C4-2B (cell line): ENCODE results near the gene TMEM145.

Experiments
- CTCF ChIP-seq: fragments of 450-650 bp; conservative IDR thresholded peaks from 2 replicates; pipeline ENCODE4 v1.5.1; 2017; ENCODE audit warnings: mild to moderate bottlenecking
- ZFX ChIP-seq: fragments of 450-650 bp; IDR thresholded peaks from 2 replicates; pipeline ENCODE4 v1.6.1; 2017

DNA sequence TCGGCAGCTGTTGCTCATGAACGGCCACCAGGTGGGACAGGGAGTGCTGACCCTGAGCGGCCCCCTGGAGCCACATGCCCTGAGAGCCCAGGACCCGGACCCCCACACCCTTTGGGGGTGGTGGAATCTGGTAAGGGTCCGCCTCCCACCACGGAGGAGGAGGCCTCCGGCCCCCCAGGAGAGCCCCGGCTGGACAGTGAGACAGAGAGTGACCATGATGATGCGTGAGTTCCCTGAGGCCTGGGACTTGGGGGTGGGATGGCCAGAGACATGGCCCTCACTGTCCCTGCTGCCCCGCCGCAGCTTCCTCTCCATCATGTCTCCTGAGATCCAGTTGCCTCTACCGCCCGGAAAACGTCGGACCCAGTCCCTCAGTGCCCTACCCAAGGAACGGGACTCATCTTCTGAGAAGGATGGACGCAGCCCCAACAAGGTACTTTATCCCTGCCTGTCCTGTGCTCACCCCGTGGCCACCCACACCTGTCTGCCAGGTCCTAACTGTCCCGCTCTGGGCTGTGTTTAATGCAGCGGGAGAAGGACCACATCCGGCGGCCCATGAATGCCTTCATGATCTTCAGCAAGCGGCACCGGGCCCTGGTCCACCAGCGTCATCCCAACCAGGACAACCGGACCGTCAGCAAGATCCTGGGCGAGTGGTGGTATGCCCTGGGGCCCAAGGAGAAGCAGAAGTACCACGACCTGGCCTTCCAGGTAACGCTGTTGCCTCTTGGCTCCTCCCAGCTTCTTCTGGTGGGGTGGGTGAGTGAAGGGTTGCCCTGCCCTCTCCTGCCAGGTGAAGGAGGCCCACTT, 25.9 kb upstream of the TMEM145 start:
- TF ChIP-seq CTCF: no peak
- TF ChIP-seq ZFX: no peak
